Keratinocyte (primary cell): Measurements from ENCODE around the gene LDAH. TPM values are rescaled to one million over a fixed set of nuclear protein-coding genes. Genes with fewer than 3 reads are reported as not detected.

Experiments
- DNase-seq: peaks from one replicate; pipeline ENCODE4 v3.0.0-alpha.2; 2011; ENCODE audit warnings: low read depth, missing footprints, low spot score
- FAIRE-seq: peaks from 2 replicates; lab custom pipeline; 2011; peaks lifted over from hg19 to GRCh38; lab: Jason Lieb, UNC
- H2AFZ ChIP-seq: 2 replicates; pipeline ENCODE4 v1.6.0; 2012; ENCODE audit warnings: low read length, control low read depth, inconsistent platforms; ENCODE audit not compliant: control insufficient read depth
- H3K27ac ChIP-seq: 2 replicates; pipeline ENCODE4 v1.5.1; 2011; ENCODE audit warnings: low read length; ENCODE audit not compliant: control insufficient read depth, insufficient read depth
- H3K27me3 ChIP-seq: 3 replicates; pipeline ENCODE4 v1.6.0; 2011; ENCODE audit warnings: low read length; ENCODE audit not compliant: control insufficient read depth, insufficient read depth; ENCODE audit errors: extremely low read depth
- H3K36me3 ChIP-seq, 2 experiments: 2 replicates in 1 of 2; 3 replicates in 1 of 2; pipeline ENCODE4 v1.5.1; 2011; ENCODE audit warnings: low read length in 2 of 2, mild to moderate bottlenecking in 1 of 2; ENCODE audit not compliant: control insufficient read depth in 2 of 2, insufficient read depth in 2 of 2; ENCODE audit errors: extremely low read depth in 1 of 2
- H3K4me1 ChIP-seq: 3 replicates; pipeline ENCODE4 v1.5.1; 2011; ENCODE audit warnings: low read length; ENCODE audit not compliant: control insufficient read depth, insufficient read depth; ENCODE audit errors: extremely low read depth
- H3K4me2 ChIP-seq: 3 replicates; pipeline ENCODE4 v1.6.0; 2011; ENCODE audit warnings: low read depth, low read length; ENCODE audit not compliant: control insufficient read depth, insufficient read depth; ENCODE audit errors: extremely low read depth
- H3K4me3 ChIP-seq, 3 experiments: fragments of 200-600 bp in 1 of 3; sonication (generic) in 1 of 3; 2 replicates in 2 of 3; 3 replicates in 1 of 3; pipeline ENCODE4 v1.5.1; 2011 to 2016; ENCODE audit warnings: low read length in 3 of 3, mild to moderate bottlenecking in 3 of 3, control low read depth in 2 of 3, inconsistent platforms in 1 of 3, low read depth in 1 of 3, mixed read lengths in 1 of 3, mixed run types in 1 of 3, moderate library complexity in 1 of 3; ENCODE audit not compliant: control insufficient read depth in 2 of 3, insufficient read depth in 2 of 3; ENCODE audit errors: extremely low read depth in 1 of 3
- H3K79me2 ChIP-seq: 2 replicates; pipeline ENCODE4 v1.6.0; 2012; ENCODE audit warnings: low read length; ENCODE audit not compliant: control insufficient read depth, insufficient read depth
- H3K9ac ChIP-seq: 3 replicates; pipeline ENCODE4 v1.6.0; 2011; ENCODE audit warnings: low read length; ENCODE audit not compliant: control insufficient read depth, insufficient read depth; ENCODE audit errors: extremely low read depth
- H3K9me1 ChIP-seq: 3 replicates; pipeline ENCODE4 v1.6.0; 2011; ENCODE audit warnings: low read length; ENCODE audit not compliant: control insufficient read depth, insufficient read depth; ENCODE audit errors: extremely low read depth
- H3K9me3 ChIP-seq: 2 replicates; pipeline ENCODE4 v1.5.1; 2012; ENCODE audit warnings: low read depth, low read length; ENCODE audit not compliant: control insufficient read depth
- H4K20me1 ChIP-seq: 3 replicates; pipeline ENCODE4 v1.6.0; 2011; ENCODE audit warnings: low read length; ENCODE audit not compliant: control insufficient read depth, insufficient read depth; ENCODE audit errors: extremely low read depth
- CTCF ChIP-seq, 3 experiments: IDR thresholded peaks in 1 of 3; conservative IDR thresholded peaks in 1 of 3; optimal IDR thresholded peaks in 1 of 3; 2 replicates in 2 of 3; 3 replicates in 1 of 3; pipeline versions ENCODE3 to v1.5.1; 2011; ENCODE audit warnings: low read length in 3 of 3, mild to moderate bottlenecking in 3 of 3, moderate library complexity in 2 of 3, control low read depth in 1 of 3, inconsistent platforms in 1 of 3; ENCODE audit not compliant: insufficient read depth in 2 of 3; ENCODE audit errors: extremely low read depth in 1 of 3
- EZH2 ChIP-seq: IDR thresholded peaks from one replicate; pipeline ENCODE4 v1.6.1; 2012; ENCODE audit warnings: inconsistent platforms, mild to moderate bottlenecking, low read length, moderate library complexity
- dilution Hi-C: fragments of 300-500 bp; cut with MboI; formaldehyde crosslinking; loops from one replicate; pipeline ENCODE4 v1.7.0; 2020; ENCODE audit warnings: low sequenced_read_pairs; ENCODE audit not compliant: extremely low pct_ligation_motif_present
- polyA plus RNA-seq, 5 experiments: library from polyadenylated mRNA; depleted of rRNA in 3 of 5; stranded (reverse) in 3 of 5; stranded (forward) in 1 of 5; unstranded in 1 of 5; fragments of >200 nt; gene quantifications; 1 replicate in 1 of 5; 2 replicates in 3 of 5; 3 replicates in 1 of 5; pipeline versions ENCODE4 v1.2.1 to v1.2.3, GENCODE V29; 2011 to 2012; ENCODE audit warnings: missing spikeins in 2 of 5, low read depth in 1 of 5, low replicate concordance in 1 of 5

LDAH gene
- polyA plus RNA-seq, 1 donor (not counting 4 experiments of a cell fraction or from before 2014, with no cell fraction given): 22.7 TPM

- Histone ChIP-seq H3K9me1 (no peaks in the 10 kb centered on the region), H3K4me1 (no peaks in the 10 kb centered on the region), H3K27me3 (no peaks in the 10 kb centered on the region), H3K79me2 (no peaks in the 10 kb centered on the region), H3K36me3 (no peaks in the 10 kb centered on the region), H3K9ac (no peak overlapping the region), H3K27ac (no peak overlapping the region), H3K9me3 (no peaks in the 10 kb centered on the region), H4K20me1 (no peaks in the 10 kb centered on the region), H2AFZ (no peak overlapping the region), H3K4me3 (no peak overlapping the region), H3K4me2 (no peak overlapping the region)
- TF ChIP-seq EZH2: no peak
- TF ChIP-seq CTCF (optimal IDR thresholded peaks at IDR 0.05 in 1 of 3, IDR thresholded peaks at IDR 0.05 in 1 of 3, conservative IDR thresholded peaks at IDR 0.05 in 1 of 3; ENCODE audit: extremely low read depth in 1 of 3, insufficient read depth in 2 of 3, low read length in 3 of 3): no peak
- dilution Hi-C loops: no loop called here
- DNase-seq: no peak
- FAIRE-seq: no peak
Measured at GRCh38 chr2:20838016-20838415, 15.1 kb upstream of the LDAH start.

- no peaks in the 10 kb centered on the region for H3K9me1 ChIP-seq
- H3K4me2 ChIP-seq: no peak overlapping the region
- TF ChIP-seq CTCF (optimal IDR thresholded peaks at IDR 0.05 in 1 of 3, IDR thresholded peaks at IDR 0.05 in 1 of 3, conservative IDR thresholded peaks at IDR 0.05 in 1 of 3; ENCODE audit: extremely low read depth in 1 of 3, insufficient read depth in 2 of 3, low read length in 3 of 3): no peak
- TF ChIP-seq EZH2: no peak
- DNase-seq: no peak
- no peaks in the 10 kb centered on the region for H3K36me3 ChIP-seq
- no peak overlapping the region for H2AFZ ChIP-seq
- FAIRE-seq: no peak
- H4K20me1 ChIP-seq: no peaks in the 10 kb centered on the region
- dilution Hi-C loops: no loop called here
- peaks cover 3% of the 10 kb centered on the region for H3K27me3 ChIP-seq
- no peak overlapping the region for H3K4me3 ChIP-seq
- H3K9ac ChIP-seq: no peak overlapping the region
- no peak overlapping the region for H3K27ac ChIP-seq
- no peaks in the 10 kb centered on the region for H3K79me2 ChIP-seq
- H3K4me1 ChIP-seq: no peaks in the 10 kb centered on the region
- H3K9me3 ChIP-seq: no peaks in the 10 kb centered on the region
Measured at GRCh38 chr2:20836521-20836920, 13.6 kb upstream of the LDAH start.
